ENCODE data around the gene ATRN.
A peak's percentile ranks its signal among the peaks of the same experiment; 100 is the strongest.
"Not testable (repeated sequence)": the region's sequence is repeated elsewhere in the genome, so short reads cannot be mapped to it uniquely, and the experiment has no call there.

Gene ATRN

DNA sequence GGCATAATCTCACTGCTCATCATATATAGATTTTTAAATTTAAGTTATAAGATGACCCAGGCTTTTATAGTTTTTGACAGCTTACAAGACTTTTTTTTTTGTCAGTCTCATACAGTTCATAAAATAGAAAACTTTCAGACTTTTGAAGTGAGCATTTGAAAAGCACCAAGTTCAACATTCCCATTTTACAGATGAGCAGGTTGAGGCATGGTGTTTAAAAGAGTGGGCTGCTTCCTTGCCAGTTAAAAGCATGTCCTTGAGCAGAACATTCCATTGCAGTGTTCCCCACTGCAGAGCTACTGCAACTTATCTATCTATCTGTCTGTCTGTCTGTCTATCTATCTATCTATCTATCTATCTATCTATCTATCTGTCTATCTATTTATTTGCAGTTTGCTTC, 105.5 kb downstream of the ATRN start:
- DNase-seq = no peak

DNA sequence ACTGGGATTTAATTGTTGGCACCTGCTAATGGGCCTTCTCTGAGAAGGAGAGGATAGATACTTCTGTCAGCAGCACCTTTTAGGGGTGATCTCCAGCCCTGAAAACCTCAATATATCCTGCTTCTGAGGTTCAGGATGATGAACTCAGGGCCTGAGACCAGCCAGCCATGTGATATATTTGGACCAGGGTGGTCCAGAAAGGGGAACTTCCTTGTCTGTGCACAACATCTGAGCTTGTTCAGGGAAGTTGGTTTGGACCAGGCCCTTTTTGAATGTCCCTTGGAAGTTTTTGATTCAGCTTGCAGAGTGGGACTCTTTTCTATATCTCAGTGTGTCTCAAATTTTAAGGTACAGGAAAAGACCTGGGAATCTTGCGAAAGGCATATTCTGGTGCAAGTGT, 106.5 kb downstream of the ATRN start:
- DNase-seq = no peak

DNA sequence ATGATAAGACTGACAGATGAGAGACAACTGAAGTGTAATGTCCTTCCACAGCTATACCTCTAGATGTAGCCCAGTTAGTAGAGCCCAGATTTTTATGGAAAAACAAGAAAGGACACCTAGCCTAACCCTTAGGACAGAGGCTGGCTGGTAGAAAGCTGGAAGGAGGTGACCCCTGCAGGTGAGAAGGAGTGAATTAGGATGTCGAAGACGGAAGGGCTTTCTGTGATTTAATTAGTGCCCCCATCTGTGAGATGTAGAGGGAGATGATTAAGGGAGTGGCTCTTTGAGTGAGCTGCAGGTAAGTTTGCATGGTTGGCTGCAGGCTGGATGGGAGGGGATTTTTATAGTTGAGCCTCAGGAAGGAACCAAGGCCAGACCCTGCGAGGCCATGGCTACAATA, 109.6 kb downstream of the ATRN start:
- no peak for DNase-seq

DNA sequence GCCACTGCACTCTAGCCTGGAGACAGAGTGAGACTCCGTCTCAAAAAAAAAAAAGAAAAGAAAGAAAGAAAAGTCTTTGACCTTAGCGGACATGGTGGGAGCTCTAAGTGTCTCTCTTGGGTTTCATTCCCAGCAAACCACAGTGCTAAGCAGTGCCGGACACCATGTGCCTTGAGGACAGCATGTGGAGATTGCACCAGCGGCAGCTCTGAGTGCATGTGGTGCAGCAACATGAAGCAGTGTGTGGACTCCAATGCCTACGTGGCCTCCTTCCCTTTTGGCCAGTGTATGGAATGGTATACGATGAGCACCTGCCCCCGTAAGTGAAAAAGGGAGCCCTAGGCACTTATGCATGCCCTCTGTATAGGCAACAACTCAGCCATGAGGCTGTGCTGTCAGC, 112.9 kb downstream of the ATRN start:
- no peak for DNase-seq

DNA sequence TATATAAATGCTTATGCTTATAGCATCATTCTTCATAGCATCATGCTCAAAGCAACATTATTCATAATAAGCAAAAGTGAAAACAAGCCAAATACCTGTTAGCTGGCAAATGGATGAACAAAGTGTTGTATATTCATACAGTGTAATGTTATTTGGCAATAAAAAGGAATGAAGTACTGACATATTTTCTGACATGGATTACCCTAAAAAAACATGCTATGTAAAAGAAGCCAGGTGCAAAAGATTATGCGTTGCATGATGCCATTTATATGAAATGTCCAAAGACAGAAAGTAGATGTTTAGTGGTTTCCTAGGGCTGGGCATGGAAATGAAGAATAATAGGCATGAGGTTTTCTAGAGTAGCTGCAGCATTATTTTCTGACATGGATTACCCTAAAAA, 115.3 kb downstream of the ATRN start:
- DNase-seq = no peak

DNA sequence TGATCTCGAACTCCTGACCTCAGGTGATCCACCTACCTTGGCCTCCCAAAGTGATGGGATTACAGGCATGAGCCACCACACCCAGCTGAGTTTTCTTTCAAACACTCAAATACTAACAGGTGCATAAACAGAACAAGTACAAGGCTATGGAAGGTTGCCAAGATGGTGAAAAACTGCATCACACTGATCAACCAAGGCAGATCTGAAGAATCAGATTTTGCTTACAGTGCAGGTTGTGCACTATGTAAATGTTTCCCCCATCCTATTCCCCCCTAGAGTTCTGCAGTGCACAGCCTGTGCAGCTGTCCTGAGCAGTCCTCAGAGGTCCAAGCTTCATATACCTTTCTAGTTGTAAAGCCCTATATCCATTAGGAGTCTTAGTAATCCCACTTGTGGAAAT, 119.3 kb downstream of the ATRN start:
- DNase-seq = no peak

DNA sequence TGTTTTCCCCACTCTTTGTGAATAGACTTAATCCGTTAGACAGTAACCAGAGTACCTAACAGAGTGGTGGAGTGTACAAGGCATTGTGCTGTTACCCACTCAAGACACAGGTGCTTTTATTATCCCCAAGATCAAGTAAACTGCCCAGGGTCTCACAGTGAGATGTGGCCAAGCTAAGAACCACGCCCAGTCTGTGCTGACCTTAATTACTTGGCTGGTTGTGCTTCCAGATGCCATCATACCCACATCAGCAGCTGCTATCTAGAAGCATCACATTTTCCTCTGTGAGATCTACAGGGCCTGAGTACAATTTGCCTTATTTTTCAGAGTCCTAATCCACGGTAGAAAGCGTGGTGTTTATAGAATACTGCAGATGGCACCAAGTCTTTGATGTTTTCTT, 122.1 kb downstream of the ATRN start:
- no peak for DNase-seq

DNA sequence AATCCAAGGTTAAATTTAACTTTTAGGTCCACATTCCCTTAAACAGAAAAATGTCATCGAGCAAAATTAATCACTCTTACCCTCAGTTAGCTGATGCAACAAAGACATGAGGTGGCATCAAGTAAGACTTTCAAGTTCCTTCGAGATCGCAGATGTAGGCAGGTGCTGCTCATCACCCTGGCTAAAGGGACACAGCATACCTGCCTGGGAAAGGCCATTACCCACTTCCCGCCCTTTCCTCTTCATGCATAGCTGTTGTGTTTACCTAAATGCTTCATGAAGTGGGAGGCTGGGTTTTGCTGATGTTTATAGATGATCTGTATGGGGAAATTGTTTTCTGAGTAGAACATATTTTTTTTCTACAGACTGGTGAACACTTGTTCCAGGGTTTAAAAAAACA, 124.7 kb downstream of the ATRN start:
- no peak for DNase-seq

DNA sequence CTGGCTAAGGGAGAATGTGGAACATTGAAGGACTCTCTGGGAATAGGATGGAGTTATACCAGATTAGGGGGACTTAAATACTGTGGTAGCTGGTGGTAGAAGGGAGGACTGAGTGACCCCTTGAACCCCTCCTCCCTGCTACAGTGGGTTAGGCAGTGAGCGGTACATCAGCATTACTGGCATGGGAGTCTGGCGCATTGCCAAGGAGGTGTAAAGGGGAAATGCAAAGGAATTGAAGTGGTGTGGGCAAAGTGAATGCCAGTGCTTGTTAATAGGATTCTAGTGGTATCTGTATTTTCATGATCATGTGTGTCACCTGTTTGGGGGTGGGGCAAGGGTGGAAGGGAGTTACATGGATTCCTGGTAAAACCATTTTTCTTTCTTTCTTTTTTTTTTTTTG, 132.3 kb downstream of the ATRN start:
- DNase-seq = peak; percentile 5

DNA sequence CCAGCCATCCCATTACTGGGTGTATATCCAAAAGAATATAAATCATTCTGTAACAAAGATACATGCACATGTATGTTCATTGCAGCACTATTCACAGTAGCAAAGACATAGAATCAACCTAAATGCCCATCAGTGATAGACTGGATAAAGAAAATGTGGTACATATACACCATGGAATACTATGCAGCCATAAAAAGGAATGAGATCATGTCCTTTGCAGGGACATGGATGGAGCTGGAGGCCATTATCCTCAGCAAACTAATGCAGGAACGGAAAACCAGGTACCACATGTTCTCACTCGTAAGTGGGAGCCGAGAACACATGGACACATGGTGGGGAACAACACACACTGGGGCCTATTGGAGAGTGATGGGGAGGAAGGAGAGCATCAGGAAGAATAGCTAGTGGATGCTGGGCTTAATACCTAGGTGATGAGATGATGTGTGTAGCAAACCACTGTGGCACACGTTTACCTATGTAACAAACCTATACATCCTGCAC, 134.6 kb downstream of the ATRN start:
- not testable (repeated sequence) for DNase-seq

DNA sequence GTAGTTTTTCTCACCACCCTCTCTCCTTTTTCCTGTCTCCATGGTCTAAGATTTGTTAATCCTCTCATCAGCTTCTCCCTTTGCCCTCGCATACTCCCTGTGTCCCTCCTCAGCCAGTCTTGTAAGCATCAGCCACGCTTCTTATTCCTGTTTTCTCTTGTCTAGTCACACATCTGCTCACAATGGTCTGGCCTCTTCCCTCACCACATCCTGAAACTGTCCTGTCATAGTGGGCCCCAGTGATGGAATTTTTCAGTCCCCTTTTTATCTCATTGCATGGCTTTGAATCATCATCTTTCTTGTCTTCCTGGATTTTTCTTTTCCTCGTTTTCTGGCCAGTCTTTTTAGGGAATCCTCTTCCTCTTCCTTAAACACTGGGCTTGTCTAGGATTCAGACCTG, 135.2 kb downstream of the ATRN start:
- DNase-seq = no peak

DNA sequence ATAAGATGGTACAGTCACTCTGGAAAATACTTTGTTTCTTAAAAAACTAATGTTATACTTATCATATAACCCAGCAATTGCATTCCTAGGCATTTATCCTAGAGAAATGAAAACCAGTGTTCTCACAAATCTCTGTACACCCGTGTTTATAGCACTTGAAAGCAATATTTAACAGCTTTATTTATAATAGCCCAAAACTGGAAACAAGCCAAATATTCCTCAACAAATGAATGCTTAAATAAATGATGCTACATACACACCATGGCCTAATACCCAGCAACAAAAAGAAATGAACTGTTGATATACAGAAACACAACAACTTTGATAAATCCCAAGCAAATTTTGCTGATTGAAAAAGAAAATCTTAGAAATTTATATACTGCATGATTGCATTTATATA, 141.1 kb downstream of the ATRN start:
- DNase-seq = no peak

DNA sequence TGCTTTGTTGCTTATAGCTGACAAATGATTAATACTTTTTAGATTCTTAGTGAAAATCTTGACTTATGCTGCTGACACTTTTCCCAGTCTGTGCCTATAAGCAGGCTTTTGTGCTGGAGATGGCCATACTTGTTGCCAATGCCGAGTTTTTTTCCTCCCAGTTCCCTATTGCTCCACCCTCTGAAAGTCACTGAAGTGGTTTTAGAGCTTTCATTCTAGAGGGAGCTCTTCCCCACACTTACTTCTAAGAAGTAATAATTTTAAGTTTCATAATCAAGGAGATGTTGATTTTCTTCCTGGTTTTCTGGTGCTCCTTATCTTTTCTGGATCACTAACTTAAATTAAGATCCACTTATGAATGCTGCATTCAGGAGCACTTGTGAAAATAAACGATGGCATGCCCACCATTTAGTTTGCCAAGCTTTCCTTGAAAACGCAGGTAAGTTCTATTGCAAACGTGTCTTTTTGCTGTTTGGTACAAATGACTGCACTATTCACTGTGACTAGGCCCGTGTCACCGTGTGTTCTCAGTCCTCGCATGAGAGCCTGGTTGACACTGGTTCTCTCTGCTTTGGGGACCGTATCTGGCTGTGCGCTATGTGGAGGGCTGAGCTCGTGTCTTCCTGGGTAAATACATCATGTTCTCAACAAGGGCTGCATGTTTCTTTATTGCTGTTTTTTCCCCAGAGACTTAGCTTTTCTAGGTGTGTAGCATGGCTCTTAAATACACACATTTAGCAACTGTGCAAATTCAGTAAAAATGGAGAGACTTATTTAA, 142.2 kb downstream of the ATRN start:
- no peak for DNase-seq

DNA sequence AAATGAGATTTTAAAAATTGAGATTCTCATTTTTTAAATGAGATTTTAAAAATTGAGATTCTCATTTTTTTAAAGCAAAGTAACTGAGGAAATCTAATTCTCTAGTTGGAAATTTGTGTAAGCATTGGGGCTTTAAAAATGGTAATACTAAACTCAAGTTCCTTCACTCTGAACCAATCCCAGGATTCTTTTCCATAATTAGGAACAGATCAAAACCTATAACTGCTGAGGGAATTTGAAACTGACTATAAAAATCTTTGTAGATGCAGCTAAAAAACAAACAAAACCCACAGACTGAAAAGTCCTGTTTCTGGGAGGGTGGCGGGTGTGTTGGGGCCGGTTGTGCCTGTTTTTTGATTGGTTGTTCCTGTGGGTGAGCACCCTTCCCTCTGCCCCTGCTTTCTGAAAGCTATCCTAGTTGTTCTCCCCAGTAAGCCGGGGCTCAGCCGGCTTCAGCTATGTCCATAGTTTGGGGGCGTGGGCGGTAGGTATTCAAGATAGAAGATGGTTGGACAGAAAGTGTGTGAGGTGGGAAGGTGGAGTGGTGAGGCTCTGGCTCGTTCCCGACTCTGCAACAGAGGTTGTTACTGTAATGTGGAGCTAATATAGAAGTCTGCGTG, 143.1 kb downstream of the ATRN start:
- DNase-seq = no peak

DNA sequence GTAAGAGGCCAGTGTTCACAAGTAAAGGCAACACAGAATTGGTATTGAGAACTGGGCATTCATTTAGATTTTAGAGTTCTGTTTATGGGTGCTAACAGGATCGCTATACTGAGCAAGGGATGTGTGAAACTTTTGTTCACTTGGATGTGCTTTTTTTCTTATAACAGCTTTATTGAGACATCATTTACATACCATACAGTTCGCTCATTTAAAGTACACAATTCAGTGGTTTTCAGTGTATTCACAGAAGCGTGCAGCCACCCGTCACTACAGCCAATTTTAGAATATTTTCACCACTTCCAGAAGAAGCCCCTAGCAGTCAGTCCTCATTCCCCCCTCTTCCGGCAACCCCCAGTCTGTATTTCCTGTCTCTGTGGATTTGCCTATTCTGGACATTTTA, 143.6 kb downstream of the ATRN start:
- no peak for DNase-seq

DNA sequence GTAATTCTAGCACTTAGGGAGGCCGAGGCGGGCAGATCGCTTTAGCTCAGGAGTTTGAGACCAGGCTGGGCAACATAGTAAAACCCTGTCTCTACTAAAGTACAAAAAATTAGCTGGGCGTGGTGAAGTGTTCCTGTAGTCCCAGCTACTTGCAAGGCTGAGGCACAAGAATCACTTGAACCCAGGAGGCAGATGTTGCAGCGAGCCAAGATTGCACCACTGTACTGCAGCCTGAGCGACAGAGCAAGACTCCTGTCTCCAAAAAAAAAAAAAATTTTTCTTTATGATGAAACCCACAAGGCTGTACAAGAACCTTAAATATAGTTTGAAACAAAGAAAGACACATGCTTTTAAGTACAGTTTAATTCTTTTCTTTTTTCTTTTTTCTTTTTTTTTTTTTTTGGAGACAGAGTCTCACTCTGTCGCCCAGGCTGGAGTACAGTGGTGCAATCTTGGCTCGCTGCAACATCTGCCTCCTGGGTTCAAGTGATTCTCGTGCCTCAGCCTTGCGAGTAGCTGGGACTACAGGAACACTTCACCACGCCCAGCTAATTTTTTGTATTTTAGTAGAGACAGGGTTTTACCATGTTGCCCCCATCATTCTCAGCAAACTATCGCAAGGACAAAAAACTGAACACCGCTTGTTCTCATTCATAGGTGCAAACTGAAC, 144.5 kb downstream of the ATRN start:
- DNase-seq = not testable (repeated sequence)

DNA sequence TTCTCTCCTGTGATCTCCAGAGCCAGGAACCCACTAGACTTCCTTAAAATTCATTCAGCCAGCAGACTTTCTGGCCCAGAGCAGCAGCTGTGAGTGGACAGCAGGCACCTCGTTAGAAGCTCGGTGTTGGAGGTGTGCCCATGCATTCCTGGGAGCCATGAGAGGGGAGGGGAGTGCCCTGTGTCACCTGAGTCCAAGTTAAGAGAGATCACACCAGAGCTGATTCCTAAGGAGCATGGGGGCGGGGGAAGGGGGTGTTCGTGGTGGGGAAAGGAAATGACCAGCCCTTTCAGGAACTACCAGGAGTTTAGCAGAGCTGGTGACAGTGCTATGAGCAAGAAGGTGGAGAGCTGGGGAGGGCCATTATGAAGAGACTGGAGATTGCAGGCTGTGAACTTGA, 145.4 kb downstream of the ATRN start:
- DNase-seq = no peak

DNA sequence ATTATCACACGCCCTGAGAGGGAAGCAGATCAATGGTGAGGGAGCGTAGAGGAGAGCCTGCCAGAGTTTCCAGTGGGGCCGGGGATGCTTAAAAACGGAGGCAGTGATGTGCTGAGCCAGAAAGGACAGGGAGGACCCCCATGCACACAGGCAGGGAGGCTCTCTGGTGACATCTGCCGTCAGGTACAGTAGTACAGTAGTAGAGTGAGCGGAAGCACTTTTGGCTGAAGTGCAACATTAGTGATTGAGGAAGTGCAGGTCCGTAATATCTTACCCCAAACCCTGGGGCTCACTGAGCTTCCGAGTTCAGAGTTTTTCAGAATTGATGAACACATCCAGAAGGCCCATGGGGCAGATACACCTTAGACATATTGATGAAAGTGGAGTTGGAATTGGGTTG, 150.3 kb downstream of the ATRN start:
- no peak for DNase-seq

DNA sequence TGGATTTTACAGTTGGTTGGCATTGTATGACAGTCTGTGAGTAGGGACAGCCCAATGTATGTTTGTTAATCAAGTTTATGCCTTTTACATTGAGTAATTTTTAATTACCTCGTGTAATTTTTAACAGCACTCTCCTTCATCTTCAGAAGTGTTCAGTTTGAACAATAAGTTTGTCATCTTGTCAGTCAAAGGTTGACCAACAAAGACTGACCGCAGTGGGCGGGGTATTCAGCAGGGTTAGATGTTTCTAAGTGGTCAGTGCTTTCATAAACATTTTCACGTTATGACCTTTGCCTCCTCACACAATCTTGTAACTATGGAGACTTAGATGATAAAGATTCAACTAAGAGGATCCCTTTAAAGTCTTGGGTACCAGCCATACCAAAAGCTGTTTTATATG, 151.6 kb downstream of the ATRN start:
- no peak for DNase-seq

DNA sequence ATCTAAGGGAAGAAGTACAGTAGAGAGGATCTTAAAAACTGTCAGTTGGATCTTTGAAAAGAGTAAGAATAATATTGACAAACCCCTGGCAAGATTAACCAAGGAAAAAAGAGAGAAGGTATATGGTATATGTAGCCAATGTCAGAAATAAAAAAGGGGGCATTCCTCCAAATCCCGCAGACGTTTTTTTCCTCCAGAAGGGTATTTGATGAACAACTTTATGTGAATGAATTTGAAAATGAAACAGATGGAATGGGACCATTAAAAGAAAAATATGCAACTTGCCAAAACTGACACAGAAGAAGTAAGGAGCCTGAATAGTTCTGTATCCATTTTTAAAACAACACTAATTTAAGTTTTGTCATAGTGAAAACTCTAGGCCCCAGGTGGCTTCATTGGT, 156.7 kb downstream of the ATRN start:
- DNase-seq = no peak

DNA sequence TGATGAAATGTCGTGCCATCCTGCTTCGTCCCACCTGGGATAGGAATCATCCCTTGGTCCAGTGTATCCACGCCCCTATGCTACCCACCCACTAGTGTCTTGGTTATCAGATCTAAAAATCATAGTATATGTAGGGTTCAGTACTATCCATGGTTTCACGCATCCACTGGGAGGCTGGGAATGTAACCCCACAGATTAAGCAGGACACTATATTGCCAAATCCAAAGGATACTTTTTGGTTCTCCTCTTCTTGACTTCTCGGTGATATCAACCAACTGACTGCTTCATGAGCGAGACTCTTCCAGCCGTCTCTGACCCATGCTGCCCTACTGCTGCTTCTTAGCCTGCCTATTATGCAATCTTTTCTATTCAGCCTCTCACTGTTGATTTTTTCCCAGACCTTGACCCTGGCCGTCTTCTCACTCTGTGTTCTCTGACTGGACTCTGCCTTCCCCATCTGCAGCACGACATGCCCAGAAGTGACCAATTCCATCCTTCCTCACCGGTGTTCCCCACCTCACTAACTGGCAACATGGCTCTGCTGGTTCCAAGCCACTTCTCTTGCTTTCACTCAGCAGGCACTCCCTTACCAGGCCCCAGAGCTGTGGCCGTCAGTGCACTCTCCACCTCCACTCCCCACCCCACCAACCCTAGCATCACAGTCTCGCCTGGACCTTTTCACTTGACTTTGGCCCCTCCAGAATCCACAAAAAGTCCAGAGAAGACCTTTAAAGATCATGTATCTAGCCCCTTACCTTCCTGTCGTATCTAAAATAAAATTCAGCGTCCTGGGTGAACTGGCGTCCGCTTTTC, 157.9 kb downstream of the ATRN start:
- DNase-seq = no peak

DNA sequence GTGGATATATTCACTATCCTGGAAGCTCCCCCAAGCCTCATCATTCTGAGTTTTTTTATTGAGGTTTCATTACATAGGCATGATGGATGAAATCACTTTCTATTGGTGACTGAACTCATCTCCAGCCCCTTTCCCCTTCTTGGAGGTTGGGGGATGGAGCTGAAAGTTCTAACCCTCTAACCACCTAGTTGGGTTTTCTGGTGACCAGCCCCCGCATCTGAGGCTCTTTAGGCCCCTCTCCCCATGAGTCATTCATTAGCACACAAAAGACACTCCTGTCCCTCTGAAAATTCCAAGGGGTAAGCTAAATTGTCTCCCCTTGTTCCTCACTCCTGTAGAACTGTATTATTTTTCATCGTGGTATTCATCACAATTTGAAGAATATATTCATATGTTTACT, 159.1 kb downstream of the ATRN start:
- DNase-seq = no peak

DNA sequence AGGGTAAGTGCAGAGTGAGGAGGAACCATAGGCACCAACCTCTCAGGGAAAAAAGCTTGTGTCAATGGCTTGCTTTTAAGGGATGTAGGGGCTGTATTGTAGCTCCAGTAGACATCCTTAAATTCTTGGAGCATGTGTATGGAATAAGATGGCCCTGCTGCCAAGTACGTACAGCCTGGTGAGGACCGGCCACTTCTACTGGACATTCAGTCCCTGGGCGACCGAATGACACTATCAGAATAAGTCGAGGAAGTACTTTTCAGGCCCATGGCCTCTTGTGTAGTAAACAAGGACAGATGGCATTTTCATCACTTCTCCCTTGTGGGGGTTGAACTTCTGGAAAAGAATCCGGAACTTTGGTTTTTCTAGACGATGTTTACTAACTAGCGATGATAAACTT, 159.6 kb downstream of the ATRN start:
- DNase-seq = no peak
